Parathyroid adenoma (tissue), 2 donors: ENCODE results near the gene VSIG10L.

Source experiments
- H2AFZ ChIP-seq: fragments of 300-600 bp; sonication (generic); one replicate; pipeline ENCODE4 v1.7.0; 2017; ENCODE audit warnings: antibody characterized with exemption, mild to moderate bottlenecking
- H3K27ac ChIP-seq: fragments of 300-600 bp; sonication (generic); one replicate; pipeline ENCODE4 v1.7.0; 2017
- H3K27me3 ChIP-seq: fragments of 300-600 bp; sonication (generic); one replicate; pipeline ENCODE4 v1.7.0; 2017; ENCODE audit warnings: low read length; ENCODE audit not compliant: control insufficient read depth, insufficient read depth
- H3K36me3 ChIP-seq: fragments of 300-600 bp; sonication (generic); one replicate; pipeline ENCODE4 v1.7.0; 2017; ENCODE audit warnings: low read length; ENCODE audit not compliant: control insufficient read depth, insufficient read depth
- H3K4me1 ChIP-seq: fragments of 300-600 bp; sonication (generic); one replicate; pipeline ENCODE4 v1.7.0; 2017; ENCODE audit warnings: control low read depth
- H3K4me2 ChIP-seq: fragments of 300-600 bp; sonication (generic); one replicate; pipeline ENCODE4 v1.7.0; 2017; ENCODE audit warnings: low read length
- H3K4me3 ChIP-seq: fragments of 300-600 bp; sonication (generic); one replicate; pipeline ENCODE4 v1.7.0; 2017; ENCODE audit warnings: low read depth, low read length
- H3K79me2 ChIP-seq: fragments of 300-600 bp; sonication (generic); one replicate; pipeline ENCODE4 v1.7.0; 2017; ENCODE audit warnings: control low read depth
- H3K9ac ChIP-seq: fragments of 300-600 bp; sonication (generic); one replicate; pipeline ENCODE4 v1.7.0; 2017; ENCODE audit warnings: mild to moderate bottlenecking
- H3K9me3 ChIP-seq: fragments of 300-600 bp; sonication (generic); one replicate; pipeline ENCODE4 v1.7.0; 2017; ENCODE audit warnings: low read length; ENCODE audit not compliant: control insufficient read depth
- TF ChIP-seq, protein P1 (sequence below): fragments of 300-600 bp; sonication (generic); IDR thresholded peaks from one replicate; pipeline ENCODE4 v1.7.0; 2017; ENCODE audit warnings: antibody characterized with exemption, mild to moderate bottlenecking
- donor health status: primary hyperparathyroidism.

Gene VSIG10L

GRCh38 chr19:51386882-51387520 is 45.1 kb upstream of the VSIG10L start:
- no peaks in the 10 kb centered on the region for H3K27me3 ChIP-seq
- no peak overlapping the region for H3K27ac ChIP-seq
- H3K9ac ChIP-seq = no peak overlapping the region
- no peaks in the 10 kb centered on the region for H3K36me3 ChIP-seq
- no peak overlapping the region for H3K4me2 ChIP-seq
- H3K79me2 ChIP-seq = no peaks in the 10 kb centered on the region
- H3K4me1 ChIP-seq = peaks cover 4% of the 10 kb centered on the region
- no peak overlapping the region for H3K4me3 ChIP-seq
- H2AFZ ChIP-seq = no peak overlapping the region
- TF ChIP-seq, protein P1, sequence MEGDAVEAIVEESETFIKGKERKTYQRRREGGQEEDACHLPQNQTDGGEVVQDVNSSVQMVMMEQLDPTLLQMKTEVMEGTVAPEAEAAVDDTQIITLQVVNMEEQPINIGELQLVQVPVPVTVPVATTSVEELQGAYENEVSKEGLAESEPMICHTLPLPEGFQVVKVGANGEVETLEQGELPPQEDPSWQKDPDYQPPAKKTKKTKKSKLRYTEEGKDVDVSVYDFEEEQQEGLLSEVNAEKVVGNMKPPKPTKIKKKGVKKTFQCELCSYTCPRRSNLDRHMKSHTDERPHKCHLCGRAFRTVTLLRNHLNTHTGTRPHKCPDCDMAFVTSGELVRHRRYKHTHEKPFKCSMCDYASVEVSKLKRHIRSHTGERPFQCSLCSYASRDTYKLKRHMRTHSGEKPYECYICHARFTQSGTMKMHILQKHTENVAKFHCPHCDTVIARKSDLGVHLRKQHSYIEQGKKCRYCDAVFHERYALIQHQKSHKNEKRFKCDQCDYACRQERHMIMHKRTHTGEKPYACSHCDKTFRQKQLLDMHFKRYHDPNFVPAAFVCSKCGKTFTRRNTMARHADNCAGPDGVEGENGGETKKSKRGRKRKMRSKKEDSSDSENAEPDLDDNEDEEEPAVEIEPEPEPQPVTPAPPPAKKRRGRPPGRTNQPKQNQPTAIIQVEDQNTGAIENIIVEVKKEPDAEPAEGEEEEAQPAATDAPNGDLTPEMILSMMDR = no peak
- no peaks in the 10 kb centered on the region for H3K9me3 ChIP-seq

- no peaks in the 10 kb centered on the region for H3K9me3 ChIP-seq
- no peak overlapping the region for H3K9ac ChIP-seq
- TF ChIP-seq, protein P1 = no peak
Measured at GRCh38 chr19:51382004-51382403, 40.1 kb upstream of the VSIG10L start.

GRCh38 chr19:51380379-51380778 is 38.4 kb upstream of the VSIG10L start:
- TF ChIP-seq, protein P1 = no peak
- no peak overlapping the region for H3K4me3 ChIP-seq
- H3K27me3 ChIP-seq = no peaks in the 10 kb centered on the region
- H3K27ac ChIP-seq = no peak overlapping the region
- no peak overlapping the region for H3K9ac ChIP-seq
- H2AFZ ChIP-seq = no peak overlapping the region
- no peaks in the 10 kb centered on the region for H3K79me2 ChIP-seq
- no peaks in the 10 kb centered on the region for H3K9me3 ChIP-seq
- H3K4me1 ChIP-seq = peaks cover under 1% of the 10 kb centered on the region
- H3K4me2 ChIP-seq = no peak overlapping the region
- H3K36me3 ChIP-seq = no peaks in the 10 kb centered on the region

More at GRCh38 chr19:51382004-51382403, 40.1 kb upstream of the VSIG10L start:
- no peak overlapping the region for H2AFZ ChIP-seq
- H3K27ac ChIP-seq = no peak overlapping the region
- H3K27me3 ChIP-seq = no peaks in the 10 kb centered on the region
- no peak overlapping the region for H3K4me2 ChIP-seq
- no peaks in the 10 kb centered on the region for H3K79me2 ChIP-seq
- no peaks in the 10 kb centered on the region for H3K36me3 ChIP-seq
- H3K4me3 ChIP-seq = no peak overlapping the region
- peaks cover 4% of the 10 kb centered on the region for H3K4me1 ChIP-seq

GRCh38 chr19:51377422-51377821 is 35.5 kb upstream of the VSIG10L start:
- no peak overlapping the region for H3K27ac ChIP-seq
- no peaks in the 10 kb centered on the region for H3K79me2 ChIP-seq
- H3K4me3 ChIP-seq = no peak overlapping the region
- H3K9me3 ChIP-seq = no peaks in the 10 kb centered on the region
- H3K9ac ChIP-seq = no peak overlapping the region
- TF ChIP-seq, protein P1 = no peak
- no peaks in the 10 kb centered on the region for H3K4me1 ChIP-seq
- H3K36me3 ChIP-seq = no peaks in the 10 kb centered on the region
- no peak overlapping the region for H3K4me2 ChIP-seq
- no peaks in the 10 kb centered on the region for H3K27me3 ChIP-seq
- no peak overlapping the region for H2AFZ ChIP-seq
